ENCODE measurements around the gene SNRPF.

The SNRPF gene

DNA sequence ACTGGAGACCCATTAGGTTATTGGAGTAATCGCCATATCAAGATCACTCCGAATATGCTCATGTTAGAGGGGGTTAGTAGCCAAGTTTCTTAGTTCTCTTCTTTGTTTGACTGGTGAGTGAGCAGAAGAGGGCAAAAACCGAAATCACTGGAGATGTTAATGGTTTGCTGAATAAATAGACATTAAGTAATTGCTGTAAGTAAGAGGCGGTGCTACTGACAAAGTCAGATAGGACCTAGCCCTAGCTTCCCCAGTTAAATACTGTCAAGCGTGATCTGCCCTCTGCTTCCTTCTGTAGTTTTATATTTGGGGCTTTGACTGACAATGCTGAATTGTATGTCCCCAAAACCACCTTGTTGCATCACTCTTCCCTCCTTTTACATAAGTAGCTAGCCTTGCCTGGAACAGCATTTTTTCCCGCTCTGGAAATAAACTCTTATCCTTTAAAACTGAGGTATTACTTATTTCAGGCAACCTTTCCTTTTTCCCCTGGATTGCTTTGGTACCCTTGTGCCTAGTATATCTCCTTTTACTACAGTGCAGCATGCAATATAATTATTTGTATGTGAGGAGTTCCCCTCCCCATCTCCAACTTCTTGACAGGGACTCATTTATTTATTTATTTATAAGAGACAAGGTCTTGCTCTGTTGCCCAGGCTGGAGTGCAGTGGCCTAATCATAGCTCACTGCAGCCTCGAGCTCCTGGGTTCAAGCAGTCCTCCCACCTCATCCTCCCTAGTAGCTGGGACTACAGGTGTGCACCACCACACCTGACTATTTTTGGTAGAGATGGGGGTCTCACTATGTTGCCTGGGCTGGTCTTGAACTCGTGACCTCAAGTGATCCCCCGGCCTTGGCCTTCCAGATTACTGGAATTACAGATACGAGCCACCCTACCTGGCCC lies 1.4 kb downstream of the SNRPF start:
- DNase-seq, result no peak

DNA sequence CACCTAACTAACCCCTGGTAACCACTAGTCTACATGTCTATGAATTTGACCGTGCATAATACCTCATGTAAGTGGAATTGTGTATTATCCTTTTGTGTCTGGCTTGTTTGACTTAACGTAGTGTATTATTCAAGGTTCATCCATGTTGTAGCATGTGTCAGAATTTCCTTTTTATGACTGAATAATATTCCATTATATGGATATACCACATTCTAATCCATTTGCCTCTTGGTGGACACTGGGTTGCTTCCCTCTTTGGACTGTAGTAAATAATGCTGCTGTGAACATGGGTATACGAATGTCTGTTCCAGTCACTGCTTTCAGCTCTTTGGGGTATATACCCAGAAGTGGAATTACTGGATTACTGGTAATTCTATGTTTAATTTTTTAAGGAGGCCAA lies 3.3 kb downstream of the SNRPF start:
- no peak for DNase-seq

DNA sequence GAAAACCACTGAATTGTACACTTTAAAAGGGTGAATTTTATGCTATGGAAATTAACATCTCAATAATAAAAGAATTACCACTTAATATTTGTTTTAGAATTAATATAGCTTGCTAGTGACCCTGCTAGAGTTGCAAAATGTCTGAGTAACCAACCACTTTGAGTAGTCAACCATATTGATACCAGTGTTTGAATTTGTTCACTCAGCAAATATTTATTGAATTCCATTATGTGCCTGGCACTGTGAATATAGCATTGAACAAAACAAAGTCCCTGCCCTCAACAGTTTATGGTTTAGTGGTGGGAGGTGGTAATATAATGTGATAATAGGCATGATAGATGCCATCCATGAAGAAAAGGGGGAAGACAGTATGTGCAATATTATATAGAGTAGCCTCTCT lies 4.6 kb downstream of the SNRPF start:
- DNase-seq, result no peak

DNA sequence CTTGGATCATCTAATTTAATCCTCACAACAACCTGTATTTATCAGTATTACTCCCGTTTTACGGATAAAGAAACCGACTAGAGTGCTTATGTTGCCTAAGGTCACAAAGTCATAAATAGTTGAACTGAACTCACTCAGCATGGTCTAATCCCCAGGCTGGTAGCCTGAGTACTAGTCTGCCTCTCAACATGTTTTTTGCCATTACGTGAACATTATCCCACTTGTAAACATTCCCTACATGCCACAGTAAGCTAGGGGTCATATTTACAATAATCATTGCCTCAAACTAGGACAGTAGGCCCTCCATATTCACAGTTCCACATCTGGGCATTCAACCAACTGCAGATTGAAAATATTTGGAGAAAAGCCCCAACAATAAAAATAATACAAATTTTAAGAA lies 12.1 kb downstream of the SNRPF start:
- no peak for DNase-seq

DNA sequence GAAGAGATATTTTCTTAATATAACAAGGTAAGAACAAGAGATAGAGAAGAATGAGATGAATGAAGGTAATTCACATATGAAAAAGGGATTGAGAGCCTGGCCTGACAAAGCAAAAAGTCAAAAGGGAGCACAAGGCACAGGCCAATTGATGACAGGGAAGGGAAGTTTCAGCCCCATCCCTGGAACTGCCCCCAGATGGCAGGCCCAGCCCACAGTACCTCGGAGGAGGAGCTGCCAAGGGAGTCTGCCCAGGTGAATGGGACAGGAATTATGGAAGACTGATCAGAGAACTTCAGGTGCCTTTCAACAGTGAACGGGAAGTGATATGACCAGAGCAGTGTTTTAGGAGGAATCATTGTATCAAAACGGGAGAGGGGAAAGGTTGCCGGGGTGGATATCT lies 15.7 kb downstream of the SNRPF start:
- no peak for DNase-seq

DNA sequence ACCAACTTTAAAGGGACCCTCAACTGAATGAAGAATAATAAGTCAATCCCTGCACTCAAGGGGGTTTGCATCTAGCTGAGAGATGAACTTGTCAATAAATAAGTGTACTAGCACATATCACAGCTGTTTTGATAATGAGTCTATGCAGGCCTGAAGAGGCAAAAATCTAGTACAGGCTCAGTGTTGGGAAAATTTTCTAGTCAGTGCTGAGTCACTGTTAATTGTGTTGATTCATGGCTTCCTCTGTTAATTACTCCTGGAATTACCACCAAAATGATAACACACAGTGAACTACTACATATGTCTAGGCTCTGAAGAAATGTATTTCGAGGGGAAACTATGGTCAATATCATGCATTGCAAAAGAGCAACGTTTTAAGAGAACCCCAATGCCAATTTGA lies 18.9 kb downstream of the SNRPF start:
- no peak for DNase-seq

DNA sequence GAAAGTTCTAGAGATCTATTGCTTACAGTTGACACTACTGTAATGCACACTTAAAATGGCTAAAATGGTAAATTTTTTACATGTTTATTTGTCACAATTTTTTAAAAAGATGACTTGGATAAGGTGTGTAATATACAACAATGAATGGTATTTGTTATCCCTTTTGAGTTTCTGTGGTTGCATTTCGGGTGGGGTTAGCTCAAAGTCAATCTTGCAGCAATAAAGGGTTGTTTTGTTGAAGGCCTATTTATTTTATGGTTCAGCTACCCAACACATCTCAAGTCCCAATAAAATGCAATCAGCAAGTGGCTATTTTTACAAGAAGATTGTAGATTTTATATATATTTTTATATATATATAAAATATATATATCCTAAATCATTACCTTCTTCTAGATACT lies 22.1 kb downstream of the SNRPF start:
- DNase-seq, result no peak

DNA sequence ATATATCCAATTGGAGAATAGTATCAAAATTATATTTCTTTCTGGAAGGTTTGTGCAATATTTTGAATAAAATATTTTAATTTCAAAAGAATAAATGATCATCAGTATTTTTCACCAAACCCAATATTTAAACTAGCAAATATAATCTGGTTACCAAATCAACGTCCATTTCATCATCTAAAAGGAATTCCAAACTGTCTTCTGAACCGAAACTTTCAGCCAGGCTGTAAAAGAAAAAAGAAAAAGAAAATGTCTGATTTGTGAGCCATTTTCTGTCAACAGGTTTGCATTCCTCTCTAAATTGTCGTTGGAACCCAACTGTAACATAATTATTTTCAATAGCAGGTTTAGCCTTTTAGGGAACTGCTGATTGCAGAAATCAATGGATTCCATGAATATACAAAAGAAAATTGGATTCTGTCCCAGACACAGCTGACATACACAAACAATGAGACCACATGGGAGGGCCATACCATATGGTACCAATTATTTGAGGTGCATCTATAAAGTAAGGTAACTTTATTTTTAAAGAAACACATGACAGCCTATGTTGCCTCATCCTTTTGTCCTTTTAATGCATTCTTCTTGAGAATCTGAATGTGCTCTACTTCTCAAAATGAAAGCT lies 22.7 kb downstream of the SNRPF start:
- no peak for DNase-seq

DNA sequence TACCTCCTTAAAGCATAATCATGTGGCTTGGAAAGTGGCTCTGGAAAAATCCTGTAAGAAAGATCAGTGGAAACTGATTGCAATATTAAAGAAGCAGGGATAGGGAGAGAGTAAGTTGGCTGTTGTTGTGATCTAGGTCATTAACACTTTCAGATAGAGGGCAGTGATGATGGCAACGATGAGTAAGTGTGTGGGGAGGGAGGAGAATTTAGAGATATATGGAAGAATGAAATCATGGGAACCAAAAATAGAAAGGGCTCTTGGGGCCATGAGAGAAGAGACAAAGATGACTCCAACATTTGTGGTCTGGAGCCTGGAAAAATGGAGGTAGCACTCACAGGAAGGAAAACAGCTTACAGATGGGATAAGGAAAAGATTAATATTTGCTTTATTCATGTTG lies 23.3 kb downstream of the SNRPF start:
- no peak for DNase-seq

DNA sequence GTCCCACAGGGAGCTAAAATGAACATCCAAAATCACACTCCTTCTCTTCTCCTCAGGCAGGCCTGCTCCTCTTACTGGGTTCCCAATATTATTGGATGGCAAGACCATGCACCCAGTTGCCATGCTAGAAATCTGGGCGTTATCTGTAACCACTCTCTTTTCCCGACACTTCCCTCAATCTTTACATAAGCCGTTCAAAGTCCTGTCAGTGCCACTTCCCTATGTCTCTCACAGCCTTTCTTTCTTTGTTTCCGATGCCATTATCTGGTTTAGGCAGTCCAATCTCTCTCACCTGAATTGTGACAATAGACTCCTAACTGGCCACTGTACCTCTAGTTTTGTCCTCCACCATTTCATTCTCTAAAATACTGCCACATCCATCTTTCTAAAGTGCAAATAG lies 24.1 kb downstream of the SNRPF start:
- DNase-seq, result no peak

DNA sequence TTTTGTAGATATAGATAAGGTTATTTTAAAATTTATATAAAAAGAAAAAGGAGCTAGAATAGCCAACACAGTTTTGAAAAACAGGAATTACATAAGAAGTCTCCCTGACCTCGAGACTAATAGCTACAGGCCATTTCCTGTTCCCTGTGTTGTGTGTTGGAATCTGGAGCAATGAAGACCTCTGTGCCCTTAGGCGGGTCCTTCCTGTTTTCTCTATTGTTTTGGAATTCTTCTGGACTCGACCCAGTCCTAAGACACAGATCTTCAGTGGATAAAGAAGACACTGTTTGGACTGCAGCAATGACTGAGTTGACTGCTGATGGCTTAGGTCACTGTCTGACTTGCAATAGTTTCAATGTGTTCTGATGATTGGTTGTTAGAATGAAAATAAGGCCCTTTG lies 26.2 kb downstream of the SNRPF start:
- DNase-seq, result no peak

DNA sequence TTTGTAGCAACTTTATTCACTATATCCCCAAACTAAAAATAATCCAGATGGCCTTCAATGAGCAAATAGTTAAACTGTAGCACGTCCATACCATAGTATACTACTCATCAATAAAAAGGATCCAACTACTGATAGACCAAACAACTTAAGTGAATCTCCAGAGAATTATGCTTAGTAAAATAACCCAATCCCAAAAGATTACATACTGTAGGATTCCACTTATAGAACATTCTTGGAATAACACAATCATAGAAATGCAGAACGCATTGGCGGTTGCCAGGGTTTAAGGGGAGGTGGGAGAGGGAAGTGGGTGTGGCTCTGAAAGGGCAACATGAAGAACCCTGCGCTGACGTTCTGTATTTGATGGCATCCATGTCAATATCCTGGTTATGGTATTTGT lies 28.6 kb downstream of the SNRPF start:
- no peak for DNase-seq

DNA sequence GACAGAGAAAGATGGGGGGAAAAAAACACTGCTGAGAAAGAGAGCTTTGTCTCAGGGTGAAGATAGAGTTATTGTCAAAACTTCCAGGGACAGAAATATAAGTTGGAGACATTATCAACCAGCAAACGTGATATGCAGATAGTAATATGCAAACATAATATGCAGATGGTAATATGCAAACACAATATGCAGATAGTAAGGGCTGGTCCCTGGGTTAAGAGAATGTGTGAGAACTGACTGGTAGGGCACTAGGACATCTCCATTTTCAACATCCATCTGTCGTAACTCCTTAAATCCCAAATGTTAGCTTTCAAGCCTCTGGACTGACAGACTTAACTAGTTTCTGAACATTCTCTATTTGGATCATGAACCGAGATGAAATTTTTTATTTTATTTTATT lies 32.2 kb downstream of the SNRPF start:
- DNase-seq, result no peak

DNA sequence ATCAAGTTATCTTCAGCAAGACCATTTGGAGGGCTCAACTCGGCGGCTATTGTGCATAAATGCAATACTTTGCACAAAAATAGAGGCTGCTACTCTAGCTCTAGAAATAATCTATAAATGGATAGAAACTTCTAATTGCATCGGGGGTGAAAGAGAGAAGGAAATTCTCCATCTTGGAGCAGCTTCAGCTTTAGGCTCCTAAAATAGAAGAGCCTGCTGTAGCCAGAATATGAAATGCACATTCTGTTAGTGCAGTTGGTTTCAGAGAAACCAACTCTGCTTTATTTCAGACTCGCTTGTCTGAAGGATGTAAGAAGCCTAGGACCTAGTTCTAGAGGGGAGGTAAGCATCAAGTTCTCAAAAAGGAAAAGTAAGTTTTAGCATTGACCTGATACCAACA lies 38.1 kb downstream of the SNRPF start:
- DNase-seq, result no peak

DNA sequence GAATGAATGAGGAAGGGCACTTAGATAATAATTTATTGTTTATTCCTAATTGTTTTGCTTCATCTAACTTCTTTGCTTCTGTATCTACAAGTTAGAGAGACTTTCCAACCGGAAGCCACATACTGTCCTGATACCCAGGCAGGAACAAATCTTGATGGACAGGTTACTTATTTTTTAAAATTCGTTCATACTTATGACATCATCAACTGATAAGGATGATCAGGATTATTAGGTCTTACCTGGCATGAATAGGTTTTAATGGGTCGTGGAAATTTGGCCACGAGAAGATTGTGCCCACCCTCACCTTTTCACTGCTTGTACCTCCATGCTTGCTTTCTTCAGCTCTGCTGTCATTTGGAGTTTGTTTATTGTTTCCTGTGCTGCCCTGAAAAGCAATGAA lies 39.3 kb downstream of the SNRPF start:
- no peak for DNase-seq

DNA sequence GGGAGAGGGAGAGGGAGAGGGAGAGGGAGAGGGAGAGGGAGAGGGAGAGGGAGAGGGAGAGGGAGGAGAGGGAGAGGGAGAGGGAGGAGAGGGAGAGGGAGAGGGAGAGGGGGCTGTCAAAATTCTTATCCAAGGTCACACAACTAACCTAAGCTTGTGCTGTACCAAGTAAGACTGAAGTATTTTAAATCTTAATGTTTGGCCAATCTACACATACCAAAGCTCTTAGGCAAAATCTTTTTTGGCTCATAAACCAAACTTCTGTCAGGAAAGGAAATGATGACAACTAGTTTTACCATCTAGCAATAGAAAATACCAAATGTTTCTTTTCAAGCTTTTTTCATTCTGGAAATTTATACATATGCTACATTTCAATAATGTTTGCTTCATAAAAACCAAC lies 49.8 kb downstream of the SNRPF start:
- no peak for DNase-seq

DNA sequence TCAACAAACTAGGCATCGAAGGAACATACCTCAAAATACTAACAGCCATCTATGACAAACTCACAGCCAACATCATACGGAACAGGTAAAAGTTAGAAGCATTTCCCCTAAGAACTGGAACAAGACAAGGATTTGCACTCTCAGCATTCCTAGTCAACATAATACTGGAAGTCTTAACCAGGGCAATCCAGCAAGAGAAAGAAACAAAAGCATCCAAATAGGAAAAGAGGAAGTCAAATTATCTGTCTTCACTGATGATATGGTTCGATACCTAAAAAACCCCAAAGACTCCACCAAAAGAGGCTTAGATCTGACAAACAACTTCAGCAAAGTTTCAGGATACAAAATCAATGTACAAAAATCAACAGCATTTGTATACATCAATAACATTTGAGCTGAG lies 51.1 kb downstream of the SNRPF start:
- DNase-seq, result no peak

Measured in activated CD4-positive, alpha-beta T cell treated with anti-CD3 and anti-CD28 coated beads for 1 hour (primary cell).